ENCODE data around the gene COBLL1.

The COBLL1 gene

DNA sequence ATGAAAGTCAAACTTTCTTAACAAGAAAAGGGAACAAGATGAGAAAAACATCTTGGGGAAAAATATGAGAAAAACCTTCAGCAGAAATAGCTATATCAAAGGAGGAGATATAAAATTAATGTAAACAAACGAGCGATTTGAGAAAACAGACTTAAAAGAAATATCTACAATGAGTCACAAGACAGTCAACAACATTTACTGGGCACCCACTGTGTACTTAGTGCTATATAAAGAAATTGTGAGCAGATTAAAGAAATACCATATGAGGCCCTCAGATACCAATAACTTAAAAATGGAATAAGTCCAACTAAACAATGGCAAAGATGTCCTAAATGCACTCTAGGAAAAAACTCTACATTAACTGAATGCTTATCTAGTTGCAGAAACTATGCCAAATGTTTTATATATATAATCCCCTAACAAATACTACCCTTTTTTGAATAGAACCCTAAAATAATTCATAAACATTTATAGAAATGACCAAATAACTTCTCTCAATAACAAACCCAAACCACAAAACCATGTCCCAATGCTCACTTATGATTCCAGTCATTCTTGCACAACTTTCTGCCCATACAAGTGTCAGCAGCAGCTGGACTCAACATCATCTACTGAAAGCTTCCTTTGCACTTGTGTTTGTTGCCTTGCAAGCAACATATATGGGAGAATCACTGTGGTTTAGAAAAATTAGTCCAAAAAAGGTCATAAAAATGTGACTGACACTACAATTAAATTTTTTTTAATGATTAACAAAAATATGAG lies 83.5 kb downstream of the COBLL1 start:
- TF ChIP-seq, protein P1, sequence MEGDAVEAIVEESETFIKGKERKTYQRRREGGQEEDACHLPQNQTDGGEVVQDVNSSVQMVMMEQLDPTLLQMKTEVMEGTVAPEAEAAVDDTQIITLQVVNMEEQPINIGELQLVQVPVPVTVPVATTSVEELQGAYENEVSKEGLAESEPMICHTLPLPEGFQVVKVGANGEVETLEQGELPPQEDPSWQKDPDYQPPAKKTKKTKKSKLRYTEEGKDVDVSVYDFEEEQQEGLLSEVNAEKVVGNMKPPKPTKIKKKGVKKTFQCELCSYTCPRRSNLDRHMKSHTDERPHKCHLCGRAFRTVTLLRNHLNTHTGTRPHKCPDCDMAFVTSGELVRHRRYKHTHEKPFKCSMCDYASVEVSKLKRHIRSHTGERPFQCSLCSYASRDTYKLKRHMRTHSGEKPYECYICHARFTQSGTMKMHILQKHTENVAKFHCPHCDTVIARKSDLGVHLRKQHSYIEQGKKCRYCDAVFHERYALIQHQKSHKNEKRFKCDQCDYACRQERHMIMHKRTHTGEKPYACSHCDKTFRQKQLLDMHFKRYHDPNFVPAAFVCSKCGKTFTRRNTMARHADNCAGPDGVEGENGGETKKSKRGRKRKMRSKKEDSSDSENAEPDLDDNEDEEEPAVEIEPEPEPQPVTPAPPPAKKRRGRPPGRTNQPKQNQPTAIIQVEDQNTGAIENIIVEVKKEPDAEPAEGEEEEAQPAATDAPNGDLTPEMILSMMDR (IDR thresholded peaks at IDR 0.05; ENCODE audit: control insufficient read depth, insufficient read depth, low read depth, low read length, missing control alignments) = no peak
- peak; percentile 62 for DNase-seq (ENCODE audit: low read depth)
- no peak overlapping the region for H3K4me3 ChIP-seq (ENCODE audit: control insufficient read depth, low read depth, low read length)

DNA sequence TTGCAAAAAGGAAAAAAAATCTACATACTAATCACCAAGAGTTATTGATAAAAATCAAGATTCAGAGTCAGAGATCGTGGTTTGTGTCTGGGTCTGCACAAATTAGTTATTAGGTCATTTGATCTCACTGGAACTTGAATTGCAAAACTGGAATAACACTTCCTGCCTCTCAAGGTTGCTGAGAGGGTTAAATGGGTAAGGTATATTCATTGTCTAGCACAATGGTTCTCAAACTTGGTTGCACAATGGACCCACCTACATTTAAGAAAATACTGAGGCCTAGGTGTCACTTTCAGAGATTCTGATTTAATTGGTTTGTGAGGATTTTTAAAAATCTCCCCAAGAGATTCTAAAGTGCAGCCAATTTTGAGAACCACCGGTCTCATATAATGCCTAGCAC lies 84.8 kb downstream of the COBLL1 start:
- TF ChIP-seq, protein P1 (IDR thresholded peaks at IDR 0.05; ENCODE audit: control insufficient read depth, insufficient read depth, low read depth, low read length, missing control alignments) = no peak
- DNase-seq (ENCODE audit: low read depth) = no peak
- no peak overlapping the region for H3K4me3 ChIP-seq (ENCODE audit: control insufficient read depth, low read depth, low read length)

DNA sequence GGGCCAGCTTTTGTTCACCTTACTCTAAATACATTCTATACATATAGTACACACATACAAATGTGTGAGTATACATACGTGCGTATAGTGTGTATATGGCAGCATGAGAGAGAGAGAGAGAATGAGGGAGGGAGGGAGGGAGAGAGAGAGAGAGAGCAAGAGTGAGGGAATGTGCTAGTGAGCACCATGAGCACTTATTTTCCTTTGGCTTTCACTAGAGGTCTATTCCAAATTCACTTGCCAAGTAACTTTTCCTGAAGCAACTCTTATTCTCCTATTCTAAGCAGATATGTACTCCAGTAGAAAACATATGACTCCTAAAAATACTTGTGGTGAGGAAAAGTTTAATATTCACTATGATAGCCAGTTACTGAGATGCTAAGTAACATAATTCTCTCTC lies 85.7 kb downstream of the COBLL1 start:
- TF ChIP-seq, protein P1 (IDR thresholded peaks at IDR 0.05; ENCODE audit: control insufficient read depth, insufficient read depth, low read depth, low read length, missing control alignments) = no peak
- no peak for DNase-seq (ENCODE audit: low read depth)
- no peak overlapping the region for H3K4me3 ChIP-seq (ENCODE audit: control insufficient read depth, low read depth, low read length)

DNA sequence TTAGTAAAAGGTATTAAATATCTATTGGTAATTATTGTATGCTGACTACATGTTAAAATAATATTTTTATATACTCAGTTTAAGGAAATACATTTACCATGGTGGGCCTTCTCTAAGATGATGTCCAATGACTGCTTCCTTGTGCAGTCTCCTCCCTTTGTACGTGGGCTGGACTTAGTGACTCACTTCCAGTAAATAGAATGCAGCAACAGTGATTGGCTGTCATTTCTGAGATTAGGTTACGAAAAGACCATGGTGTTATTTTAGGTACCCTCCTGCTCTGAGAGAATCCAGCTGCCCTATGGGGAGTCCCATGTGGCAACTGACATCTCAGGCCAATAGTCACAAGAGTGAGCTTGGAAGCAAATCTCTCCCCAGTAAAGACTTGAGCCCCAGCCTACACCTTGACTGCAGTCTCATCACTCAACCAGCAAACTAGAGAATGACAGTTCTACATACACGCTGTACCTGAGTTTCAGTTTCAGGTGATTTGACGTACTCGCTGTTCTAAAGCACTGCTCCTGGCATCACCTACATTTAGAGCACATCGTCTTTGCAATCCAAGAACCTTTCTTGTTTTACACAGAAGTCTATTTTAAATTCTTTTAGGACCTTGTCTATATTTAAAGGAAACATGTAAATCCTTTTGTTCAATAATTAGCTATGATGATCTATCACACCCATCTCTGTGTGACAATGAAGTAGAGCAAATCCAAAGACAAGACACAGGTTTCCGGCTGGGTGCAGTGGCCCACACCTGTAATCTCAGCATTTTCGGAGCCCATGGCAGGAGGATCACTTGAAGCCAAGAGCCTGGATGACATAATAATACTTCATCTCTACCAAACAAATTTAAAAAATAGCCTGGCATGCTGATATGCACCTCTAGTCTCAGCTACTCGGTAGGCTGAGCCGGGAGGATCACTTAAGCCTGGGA lies 87.2 kb downstream of the COBLL1 start:
- TF ChIP-seq, protein P1 (IDR thresholded peaks at IDR 0.05; ENCODE audit: control insufficient read depth, insufficient read depth, low read depth, low read length, missing control alignments) = no peak
- no peak overlapping the region for H3K4me3 ChIP-seq (ENCODE audit: control insufficient read depth, low read depth, low read length)
- no peak for DNase-seq (ENCODE audit: low read depth)

DNA sequence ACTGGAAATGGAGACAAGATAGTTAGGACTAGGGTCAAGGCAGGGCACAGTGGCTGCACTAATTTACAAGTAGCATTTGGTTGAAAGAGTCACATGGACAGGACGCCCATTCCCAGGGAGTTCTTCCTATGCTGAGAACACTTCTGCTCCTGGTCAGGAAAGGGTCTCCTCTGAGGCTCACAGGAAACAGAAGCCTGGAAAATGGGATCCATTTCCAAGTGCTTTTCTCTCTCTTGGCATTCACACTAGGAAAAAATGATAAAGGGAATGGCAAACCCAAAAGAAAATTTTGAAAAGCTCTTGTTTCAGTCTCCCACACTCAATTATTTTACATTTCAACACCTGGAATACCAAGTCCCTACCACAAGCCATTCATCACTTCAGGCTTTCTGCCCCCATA lies 88.7 kb downstream of the COBLL1 start:
- no peak for DNase-seq (ENCODE audit: low read depth)
- TF ChIP-seq, protein P1 (IDR thresholded peaks at IDR 0.05; ENCODE audit: control insufficient read depth, insufficient read depth, low read depth, low read length, missing control alignments) = no peak

DNA sequence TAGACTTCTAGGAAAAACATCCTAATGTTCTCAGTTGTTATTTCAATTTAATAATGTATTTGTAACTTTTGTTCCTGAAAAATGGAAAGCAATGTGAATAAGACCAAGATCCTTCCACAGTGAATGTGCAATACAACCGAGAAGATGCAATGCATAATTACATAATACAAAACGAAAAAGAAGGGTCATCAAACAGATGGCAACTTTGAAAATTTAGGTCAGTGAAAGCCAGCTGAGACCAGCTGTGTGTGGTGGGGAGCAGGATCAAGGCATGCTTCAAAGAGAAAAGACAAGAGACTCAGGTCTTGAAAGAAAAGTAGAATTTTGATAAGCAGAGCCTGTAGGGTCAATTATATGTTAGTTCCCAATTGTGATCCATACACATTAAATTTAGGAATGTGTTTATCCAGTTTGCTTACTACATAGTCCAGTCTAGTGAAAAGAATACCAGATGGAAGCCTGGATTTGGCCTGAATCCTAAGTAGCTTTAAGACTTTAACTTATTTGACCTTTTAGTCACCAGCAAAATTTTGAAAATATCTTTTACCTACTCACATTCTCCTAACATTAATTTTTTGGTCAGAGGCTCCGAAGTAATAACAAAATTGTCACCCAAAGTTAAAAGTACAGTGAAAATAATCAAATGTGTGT lies 93.7 kb downstream of the COBLL1 start:
- TF ChIP-seq, protein P1 (IDR thresholded peaks at IDR 0.05; ENCODE audit: control insufficient read depth, insufficient read depth, low read depth, low read length, missing control alignments) = no peak
- no peak for DNase-seq (ENCODE audit: low read depth)
- no peak overlapping the region for H3K4me3 ChIP-seq (ENCODE audit: control insufficient read depth, low read depth, low read length)

More for the DNA sequence above, 88.7 kb downstream of the COBLL1 start:
- H3K4me3 ChIP-seq (ENCODE audit: control insufficient read depth, low read depth, low read length) = no peak overlapping the region

All from AG09309 (cell line).